Activated CD4-positive, alpha-beta memory T cell treated with anti-CD3 and anti-CD28 coated beads for 36 hours (primary cell): ENCODE data around the gene RARRES2. TPM values are rescaled to one million over a fixed set of nuclear protein-coding genes. Genes with fewer than 3 reads are reported as not detected.
"Not testable (repeated sequence)": the region's sequence is repeated elsewhere in the genome, so short reads cannot be mapped to it uniquely, and the experiment has no call there.

Experiments used
- CTCF ChIA-PET: fragments of 350-600 bp; sonication (Branson Sonifier 250); formaldehyde crosslinking; loops from one replicate; lab custom pipeline; 2021; ENCODE audit warnings: antibody characterized with exemption, inconsistent platforms; lab: Charles Lee
- POLR2A ChIA-PET: fragments of 350-600 bp; sonication (Branson Sonifier 250); formaldehyde crosslinking; loops from one replicate; lab custom pipeline; 2021; ENCODE audit warnings: antibody characterized with exemption; lab: Charles Lee
- DNase-seq: peaks from one replicate; pipeline ENCODE4 v3.0.0-alpha.2; 2020
- H3K27ac Mint-ChIP-seq: one replicate; pipeline ENCODE4 v1.8.0; 2021; ENCODE audit warnings: mixed read lengths
- H3K27me3 Mint-ChIP-seq: one replicate; pipeline ENCODE4 v1.8.0; 2021; ENCODE audit warnings: mixed read lengths
- H3K36me3 Mint-ChIP-seq: one replicate; pipeline ENCODE4 v1.8.0; 2021; ENCODE audit warnings: mixed read lengths
- H3K4me1 Mint-ChIP-seq: one replicate; pipeline ENCODE4 v1.8.0; 2021; ENCODE audit warnings: low read depth, mixed read lengths
- H3K4me3 Mint-ChIP-seq: one replicate; pipeline ENCODE4 v1.8.0; 2021; ENCODE audit warnings: mild to moderate bottlenecking, mixed read lengths
- H3K9me3 Mint-ChIP-seq: one replicate; pipeline ENCODE4 v1.8.0; 2021; ENCODE audit warnings: mixed read lengths
- intact Hi-C: fragments of 100-400 bp; cut with micrococcal nuclease; formaldehyde crosslinking; loops from one replicate; pipeline ENCODE4 v1.15.1; 2023
- total RNA-seq, 2 experiments: library from RNA; stranded (reverse); gene quantifications; one replicate each; pipeline ENCODE4 v1.2.3, GENCODE V29; 2021

Gene RARRES2
- total RNA-seq, 2 experiments from 2014 or later: not detected

- H3K27ac Mint-ChIP-seq, CTCF ChIA-PET, H3K27me3 Mint-ChIP-seq, H3K4me3 Mint-ChIP-seq, H3K4me1 Mint-ChIP-seq, H3K36me3 Mint-ChIP-seq, intact Hi-C loops, DNase-seq, POLR2A ChIA-PET, H3K9me3 Mint-ChIP-seq: not testable (repeated sequence)
Observed at GRCh38 chr7:150295614-150296013, 45.8 kb downstream of the RARRES2 start.

GRCh38 chr7:150295027-150295426 is 46.4 kb downstream of the RARRES2 start:
- POLR2A ChIA-PET, H3K4me3 Mint-ChIP-seq, CTCF ChIA-PET, H3K9me3 Mint-ChIP-seq, H3K27me3 Mint-ChIP-seq, H3K36me3 Mint-ChIP-seq, intact Hi-C loops, H3K27ac Mint-ChIP-seq, DNase-seq, H3K4me1 Mint-ChIP-seq: not testable (repeated sequence)

GRCh38 chr7:150290317-150290716 is 51.1 kb downstream of the RARRES2 start:
- DNase-seq, H3K36me3 Mint-ChIP-seq, H3K4me3 Mint-ChIP-seq, H3K27ac Mint-ChIP-seq, H3K9me3 Mint-ChIP-seq, POLR2A ChIA-PET, intact Hi-C loops, H3K27me3 Mint-ChIP-seq, H3K4me1 Mint-ChIP-seq: not testable (repeated sequence)
- CTCF ChIA-PET: interaction anchor here (0.7 kb wide), 1 partner anchor 18 kb away, joined by 3 read pairs; no protein-coding TSS in a partner anchor

- H3K4me3 Mint-ChIP-seq, intact Hi-C loops, H3K9me3 Mint-ChIP-seq, CTCF ChIA-PET, H3K36me3 Mint-ChIP-seq, POLR2A ChIA-PET, H3K27me3 Mint-ChIP-seq, DNase-seq, H3K4me1 Mint-ChIP-seq, H3K27ac Mint-ChIP-seq: not testable (repeated sequence)
Observed at GRCh38 chr7:150288816-150289215, 52.6 kb downstream of the RARRES2 start.

Other genes with a start within 250 kb of the RARRES2 start
- gene LRRC61, start 18.3 kb downstream of the RARRES2 start, total RNA-seq: 10 to 100 TPM; 26.1 to 27.1 TPM
- gene ACTR3C, start 18.1 kb downstream of the RARRES2 start, total RNA-seq: 1 to 10 TPM; 8.0 to 8.8 TPM
- gene REPIN1, start 27.2 kb upstream of the RARRES2 start, total RNA-seq: 10 to 100 TPM; 52.3 to 56.9 TPM
- gene ZNF775, start 37.7 kb upstream of the RARRES2 start, total RNA-seq: 1 to 10 TPM; 6.0 to 6.8 TPM
- gene GIMAP8, start 109.0 kb upstream of the RARRES2 start, total RNA-seq: 10 to 100 TPM; 11.8 TPM
- gene GIMAP7, start 173.2 kb upstream of the RARRES2 start, total RNA-seq: 10 to 100 TPM; 42.5 to 44.1 TPM
- gene GIMAP4, start 225.8 kb upstream of the RARRES2 start, total RNA-seq: 100 to 1,000 TPM; 128 to 140 TPM